HG02970 (cell line): ENCODE results near the gene CAMK2B.

Experiments
- ATAC-seq: cut with Tn5 transposase; IDR thresholded peaks from one replicate; pipeline ENCODE4 v1.9.1; 2021; ENCODE audit warnings: mild to moderate bottlenecking, moderate library complexity, moderate number of reproducible peaks; ENCODE audit not compliant: unreplicated experiment, low FRiP score

The CAMK2B gene

GRCh38 chr7:44220358-44221112 is 104.9 kb downstream of the CAMK2B start:
- no peak for ATAC-seq

DNA sequence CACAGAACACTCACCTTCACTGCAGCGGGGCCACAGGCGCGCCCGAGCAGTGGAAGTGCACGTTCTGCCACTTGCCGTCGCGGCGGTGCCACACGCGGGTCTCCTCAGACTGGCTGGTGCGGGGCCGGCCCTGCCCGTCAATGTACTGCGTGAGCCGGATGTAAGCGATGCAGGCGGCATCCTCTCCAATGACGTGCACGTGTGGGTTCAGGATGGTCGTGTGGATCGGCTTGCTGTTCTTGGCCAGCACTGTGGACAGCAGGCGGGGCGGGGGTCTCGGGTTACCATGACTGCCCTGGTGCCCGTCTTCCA is 105.4 kb downstream of the CAMK2B start:
- ATAC-seq, result no peak

DNA sequence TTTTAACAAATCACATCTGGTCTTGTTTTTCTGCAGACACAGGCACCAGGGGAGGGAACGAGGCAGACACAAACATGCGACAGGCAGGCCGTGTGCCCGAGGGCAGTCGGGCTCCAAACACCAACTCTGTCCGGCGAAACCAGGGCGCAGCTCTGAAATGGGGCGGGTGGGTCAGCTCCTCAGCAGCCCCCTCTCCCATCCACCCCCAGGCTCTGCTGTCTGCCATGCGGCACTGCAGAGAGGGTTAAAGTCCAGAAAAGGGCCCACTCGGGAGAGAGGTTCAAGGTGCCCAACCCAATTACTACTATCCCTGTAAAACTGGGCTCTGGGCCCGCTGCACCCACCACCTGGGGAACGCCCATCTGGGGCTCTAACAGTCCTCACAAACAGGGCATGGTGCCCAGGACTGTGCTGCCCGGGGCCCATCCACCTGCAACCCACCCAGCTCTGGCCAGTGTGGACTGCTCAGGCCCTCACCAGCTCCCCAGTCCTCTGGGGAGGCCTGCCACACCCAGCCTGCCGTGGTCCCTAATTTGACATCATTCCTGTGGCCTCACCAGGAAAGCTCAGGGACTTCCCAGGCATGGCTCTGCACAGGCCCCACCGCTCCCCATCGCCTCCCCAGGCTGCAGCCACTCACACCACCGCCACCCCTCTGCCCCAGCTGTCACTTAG is 105.9 kb downstream of the CAMK2B start:
- ATAC-seq, result no peak

GRCh38 chr7:44218418-44219201 is 106.8 kb downstream of the CAMK2B start:
- ATAC-seq, result no peak

DNA sequence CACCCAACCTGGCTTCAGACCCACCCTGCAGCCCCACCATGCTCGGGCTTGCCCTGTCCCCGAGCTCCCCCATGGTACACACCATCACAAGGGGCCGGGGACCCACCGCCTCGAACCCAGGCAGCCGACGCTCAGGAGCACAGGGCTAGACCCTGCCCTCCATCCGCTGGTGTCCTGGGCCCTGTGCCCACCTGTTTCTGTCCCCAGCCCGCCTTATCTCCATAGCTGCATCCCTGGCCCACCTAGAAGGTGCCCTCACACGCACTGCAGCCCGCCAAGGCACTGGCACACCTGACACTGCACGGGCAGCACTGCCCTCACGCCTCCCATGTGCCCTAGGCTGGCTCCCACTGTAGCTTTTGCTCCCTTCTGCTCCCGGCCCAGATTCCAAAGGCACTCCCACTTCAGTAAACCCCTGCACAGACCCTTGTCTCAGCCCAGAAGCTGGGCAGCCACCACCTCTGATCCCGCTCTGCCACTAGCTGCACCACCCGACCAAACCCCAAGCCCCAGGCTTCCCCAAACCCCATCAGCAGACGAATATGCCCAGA is 107.5 kb downstream of the CAMK2B start:
- no peak for ATAC-seq

DNA sequence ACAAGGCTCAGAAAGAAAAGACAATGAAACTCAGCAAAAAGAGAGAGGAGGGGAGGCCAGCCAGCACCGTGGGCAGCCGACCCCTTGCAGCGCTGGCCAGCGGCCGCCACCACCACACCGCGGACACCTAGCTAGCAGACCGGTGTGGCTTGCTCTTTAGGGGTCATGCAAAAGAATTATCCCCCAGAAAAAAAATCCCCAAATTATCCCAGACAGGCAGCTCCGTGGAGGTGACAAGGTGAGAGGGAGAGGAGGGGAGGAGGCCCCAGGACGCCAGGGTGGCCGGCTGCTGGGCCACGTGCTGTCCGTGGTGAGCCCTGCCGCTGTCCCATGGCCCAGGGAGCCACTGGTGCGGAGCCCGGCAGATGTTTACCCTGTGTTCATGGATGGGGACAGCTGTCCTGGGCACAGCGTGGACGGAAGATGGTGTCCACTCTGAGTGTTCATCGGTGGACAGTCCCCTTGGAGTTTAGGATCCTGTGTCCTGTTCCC is 108.1 kb downstream of the CAMK2B start:
- no peak for ATAC-seq

DNA sequence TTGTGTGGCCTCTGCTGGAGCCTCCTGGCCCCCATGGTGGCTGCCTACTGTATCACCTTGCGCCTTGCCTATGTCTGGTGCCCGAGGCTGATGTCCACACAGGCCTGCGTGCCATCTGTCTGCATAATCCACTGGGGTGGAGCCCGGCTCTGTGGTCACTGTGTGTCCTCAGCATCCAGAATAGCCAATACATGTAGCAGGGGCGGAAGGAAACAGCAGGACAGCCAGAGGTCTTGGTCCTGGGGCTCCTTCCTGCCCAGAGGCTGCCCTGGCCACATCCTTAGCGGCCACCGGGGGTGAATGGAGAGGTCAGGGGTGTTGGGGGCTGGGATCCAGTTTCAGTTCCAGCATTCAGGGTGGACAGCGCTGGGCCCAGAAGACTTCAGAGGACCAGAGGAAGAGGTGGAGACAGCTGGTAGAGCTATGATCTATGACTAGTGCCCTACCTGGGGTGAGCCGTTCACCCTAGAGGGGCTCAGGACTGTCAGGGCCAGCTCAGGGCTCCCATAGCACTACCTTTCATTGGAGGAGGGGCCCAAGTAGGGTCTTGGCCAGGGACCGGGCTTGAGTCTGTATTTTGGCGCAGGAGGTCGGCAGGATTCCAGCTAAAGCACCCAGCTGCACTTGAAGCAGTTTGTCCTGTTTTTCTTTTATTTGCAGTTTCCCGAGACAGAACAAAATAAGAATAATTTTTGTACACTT is 108.7 kb downstream of the CAMK2B start:
- ATAC-seq, result no peak

DNA sequence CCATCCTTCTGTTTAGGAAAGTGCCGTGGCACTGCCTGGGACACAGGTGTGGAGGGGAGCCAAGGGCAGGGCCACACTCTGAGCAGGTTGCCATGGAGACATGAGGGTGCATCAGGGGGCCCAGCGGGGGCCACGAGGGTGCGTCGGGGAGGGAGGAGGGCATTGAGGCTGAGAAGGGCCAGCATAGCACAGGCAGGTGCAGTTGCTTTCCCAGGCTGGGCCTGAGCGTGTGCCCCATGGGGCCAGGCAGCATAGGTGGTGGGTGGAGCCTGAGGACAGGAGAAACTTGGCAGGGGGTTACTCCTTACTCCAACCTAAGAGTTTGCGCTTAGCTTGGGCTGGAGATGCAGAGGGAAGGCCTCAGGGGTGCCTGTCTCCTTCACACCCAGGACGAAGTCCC is 109.4 kb downstream of the CAMK2B start:
- no peak for ATAC-seq

DNA sequence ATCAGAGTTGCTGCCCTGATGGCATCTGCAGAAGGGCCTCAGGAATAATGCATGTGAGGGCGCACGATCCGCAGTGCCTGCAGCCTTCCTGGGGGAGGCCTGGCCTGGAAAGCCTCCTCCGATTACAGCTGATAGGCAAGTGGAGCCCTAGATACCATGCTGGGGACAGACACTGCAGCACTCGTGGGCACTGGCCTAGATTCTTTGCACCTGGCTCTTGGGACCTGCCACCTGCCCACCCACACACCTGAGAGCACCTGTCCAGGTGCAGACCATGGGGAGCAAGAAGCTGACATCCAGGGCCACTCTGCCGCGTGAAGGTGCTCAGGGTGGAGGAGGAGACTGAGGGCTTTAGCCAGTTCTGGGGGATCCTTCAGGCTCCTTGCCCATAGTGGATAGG is 109.9 kb downstream of the CAMK2B start:
- ATAC-seq, result no peak

- ATAC-seq, result no peak
Measured at GRCh38 chr7:44213877-44214388, 111.5 kb downstream of the CAMK2B start.

DNA sequence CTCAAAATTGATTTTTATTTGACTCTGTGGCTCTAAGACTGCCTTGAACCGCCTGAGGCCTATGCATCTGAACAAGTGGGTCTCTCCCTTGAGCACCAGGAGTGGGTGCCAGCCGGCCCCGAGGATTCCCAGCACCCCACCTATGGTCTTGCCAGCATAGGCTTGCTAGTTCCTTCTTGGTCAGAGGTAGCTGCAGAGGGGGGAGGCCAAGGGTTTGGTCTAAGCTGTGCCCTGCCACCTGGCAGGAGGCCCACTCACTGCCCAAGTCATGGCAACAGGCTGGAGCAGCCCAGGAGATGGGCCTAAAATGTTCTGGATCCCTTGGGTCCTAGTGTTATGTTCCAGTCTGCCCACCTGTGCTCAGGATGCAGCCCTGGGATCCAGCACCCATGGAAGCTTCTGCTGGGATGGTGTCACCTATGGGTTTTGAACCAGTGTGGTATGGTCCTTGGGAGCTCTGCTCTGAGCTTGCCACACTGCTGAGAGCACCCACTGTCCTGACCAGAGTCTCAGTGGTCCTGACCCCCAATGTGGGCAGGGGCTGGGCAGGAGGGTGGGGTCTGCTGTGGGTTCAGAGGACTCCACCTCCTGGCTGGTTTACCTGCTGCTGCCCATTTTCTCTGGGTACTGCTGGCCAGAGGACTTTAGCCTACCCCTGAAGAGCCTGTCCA is 112.1 kb downstream of the CAMK2B start:
- ATAC-seq, result no peak

- no peak for ATAC-seq
Measured at GRCh38 chr7:44212581-44213184, 112.7 kb downstream of the CAMK2B start.

DNA sequence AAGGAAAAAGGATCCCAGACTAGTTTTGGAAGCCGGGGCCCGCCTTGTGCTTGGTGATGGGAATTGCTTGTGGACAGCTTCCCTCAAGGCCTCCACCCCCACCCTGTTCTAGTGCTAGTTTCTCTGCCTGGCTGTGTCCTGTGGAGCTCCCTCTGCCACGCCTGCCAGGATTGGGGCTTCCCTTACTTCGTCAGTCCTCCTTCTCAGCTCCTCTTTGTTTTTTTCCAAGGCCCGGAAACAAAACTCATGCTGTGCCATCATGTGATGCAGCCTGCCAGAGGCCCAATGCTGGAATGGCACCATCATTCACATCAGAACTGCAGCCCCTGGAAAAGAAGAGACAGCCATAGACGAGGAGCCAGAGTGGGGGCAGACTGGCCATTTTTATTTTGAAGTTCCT is 113.4 kb downstream of the CAMK2B start:
- no peak for ATAC-seq

- no peak for ATAC-seq
Measured at GRCh38 chr7:44211126-44211675, 114.2 kb downstream of the CAMK2B start.

DNA sequence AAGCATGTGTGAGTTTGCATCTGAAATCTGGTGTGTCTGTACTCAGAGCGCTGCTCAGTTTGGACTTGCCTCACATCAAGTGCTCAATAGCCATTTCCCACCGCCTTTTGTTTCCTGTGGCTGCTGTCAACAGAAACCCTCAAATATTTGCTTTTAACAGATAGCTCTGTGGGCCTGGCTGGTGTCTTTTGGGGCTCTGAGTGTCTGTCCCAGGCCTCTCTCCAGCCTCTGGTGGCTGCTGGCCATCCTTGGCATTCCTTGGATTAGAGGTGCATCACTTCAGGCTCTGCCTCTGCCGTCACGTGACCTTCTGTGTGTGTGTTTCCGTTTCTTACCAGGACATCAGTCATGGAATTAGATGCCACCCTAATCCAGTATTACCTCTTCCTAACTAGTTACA is 115.3 kb downstream of the CAMK2B start:
- no peak for ATAC-seq

DNA sequence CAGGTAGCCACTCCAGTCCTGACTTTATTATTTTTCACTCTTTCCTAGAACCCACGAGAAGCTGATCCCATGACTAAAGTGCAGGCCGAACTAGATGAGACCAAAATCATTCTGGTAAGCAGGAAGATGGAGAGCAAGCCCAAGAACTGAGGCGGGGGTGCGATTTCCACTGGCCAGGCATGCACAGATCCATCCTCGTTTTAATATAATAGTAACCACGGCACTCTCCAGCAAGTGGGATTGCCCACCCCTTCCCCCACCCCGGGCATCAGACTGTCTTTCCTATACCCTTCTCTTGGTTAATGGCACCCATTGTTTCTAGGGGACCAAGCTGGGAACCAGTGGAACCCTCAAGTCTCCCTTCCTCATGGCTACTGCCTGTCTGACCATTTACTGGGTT is 117.3 kb downstream of the CAMK2B start:
- ATAC-seq, result no peak

DNA sequence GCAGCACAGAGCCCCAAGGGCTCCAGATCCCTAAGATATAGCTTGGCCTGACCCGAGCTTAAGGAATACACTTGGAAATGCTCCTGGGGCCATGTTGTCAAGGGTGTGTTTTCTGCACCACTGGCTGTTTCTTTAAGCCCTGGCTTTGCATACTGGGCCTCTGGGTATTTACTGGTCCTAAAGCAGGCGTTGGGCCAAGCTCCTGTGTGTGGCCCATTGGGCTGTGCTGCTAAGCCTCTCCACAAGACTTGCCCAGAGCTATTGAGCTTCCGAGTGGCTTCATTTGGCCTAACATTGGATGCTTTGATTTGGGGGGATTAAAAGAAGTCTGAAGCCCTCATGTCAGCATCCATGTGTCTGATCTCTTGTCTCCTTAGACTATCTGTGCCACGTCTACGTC is 119.4 kb downstream of the CAMK2B start:
- no peak for ATAC-seq

- ATAC-seq, result no peak
Measured at GRCh38 chr7:44201813-44202212, 123.6 kb downstream of the CAMK2B start.
